ENCODE measurements around the gene CDYL. TPM values are rescaled to one million over a fixed set of nuclear protein-coding genes. Genes with fewer than 3 reads are reported as not detected.

Gene CDYL
- total and polyA plus RNA-seq, 10 donors: 6.8 to 48.4 (median 35.3) TPM

DNA sequence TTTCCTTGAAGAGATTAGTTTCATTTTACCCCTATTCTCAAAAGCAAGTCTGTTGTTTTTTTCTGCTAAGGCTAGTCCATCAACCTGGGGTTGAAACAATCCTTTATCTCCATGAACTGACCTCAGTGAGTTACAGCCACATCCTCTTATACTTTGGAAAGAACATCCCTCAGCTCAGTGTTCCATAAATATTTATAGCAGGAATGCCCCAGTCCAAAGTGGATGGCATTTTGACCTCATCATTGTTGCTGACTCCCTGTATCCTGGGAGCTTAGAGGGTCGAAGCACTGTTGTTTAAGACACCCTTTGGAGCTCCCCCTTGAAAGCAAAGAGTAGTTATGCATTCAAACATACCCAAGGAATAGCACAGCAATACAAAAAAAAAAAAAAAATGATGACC lies 16.2 kb upstream of the CDYL start:
- H3K27me3 ChIP-seq (replicated peaks in 1 of 7): peaks cover 0 to 9% (median 0%) of the 10 kb centered on the region in 7 donors
- no peaks in the 10 kb centered on the region for H3K4me1 ChIP-seq
- DNase-seq: no peak
- H3K27ac ChIP-seq: no peak overlapping the region
- intact Hi-C loops (cut with DNase I; ENCODE audit: low total_unique reads): no loop called here
- H3K4me3 ChIP-seq: no peak overlapping the region
- H3K36me3 ChIP-seq: no peaks in the 10 kb centered on the region
- peaks cover 2 to 40% (median 37%) of the 10 kb centered on the region in 8 donors for H3K9me3 ChIP-seq
- no peak for TF ChIP-seq POLR2AphosphoS5 (IDR thresholded peaks at IDR 0.05)
- TF ChIP-seq POLR2A (IDR thresholded peaks at IDR 0.05): no peak
- no peak for TF ChIP-seq CTCF (IDR thresholded peaks at IDR 0.05 in 8 of 11, conservative IDR thresholded peaks at IDR 0.05 in 3 of 11)
- 57 to 72% (median 65%) methylated on average over 1 of the region's 1 CpG for WGBS, 5 donors

DNA sequence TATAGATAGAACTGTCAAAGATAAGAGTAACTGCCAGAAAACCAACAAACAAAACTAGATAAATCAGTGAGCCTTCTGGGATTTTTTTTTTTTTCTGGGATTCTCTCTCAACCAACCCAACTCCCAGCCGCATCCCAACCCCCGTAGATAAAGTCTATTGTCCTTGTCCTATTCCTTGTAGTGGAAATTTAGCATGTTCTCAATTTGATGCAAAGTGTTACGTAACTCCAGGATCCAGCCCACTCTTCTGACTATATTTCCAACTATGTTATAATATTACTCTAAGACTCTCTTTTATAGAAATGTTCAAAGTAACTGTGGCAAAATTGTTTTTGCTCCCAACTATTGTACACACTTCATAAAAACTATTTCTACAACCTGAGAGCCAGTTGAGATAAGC lies 15.4 kb upstream of the CDYL start:
- DNase-seq: no peak
- Histone ChIP-seq H3K27ac (no peak overlapping the region), H3K4me1 (no peaks in the 10 kb centered on the region), H3K9me3 (peaks cover 2 to 46% (median 42%) of the 10 kb centered on the region in 8 donors), H3K36me3 (no peaks in the 10 kb centered on the region), H3K4me3 (no peak overlapping the region), H3K27me3 (replicated peaks in 1 of 7) (peaks cover 0 to 9% (median 0%) of the 10 kb centered on the region in 7 donors)
- TF ChIP-seq CTCF (IDR thresholded peaks at IDR 0.05 in 8 of 11, conservative IDR thresholded peaks at IDR 0.05 in 3 of 11) (no peak), POLR2A (IDR thresholded peaks at IDR 0.05) (no peak), POLR2AphosphoS5 (IDR thresholded peaks at IDR 0.05) (no peak)
- intact Hi-C loops (cut with DNase I; ENCODE audit: low total_unique reads): no loop called here
- 85 to 96% (median 90%) methylated on average over 3 of the region's 3 CpGs for WGBS, 5 donors

- no peaks in the 10 kb centered on the region for H3K4me1 ChIP-seq
- H3K27me3 ChIP-seq (replicated peaks in 1 of 7): peaks cover 0 to 9% (median 0%) of the 10 kb centered on the region in 7 donors
- no peak for DNase-seq
- H3K27ac ChIP-seq: no peak overlapping the region
- intact Hi-C loops (cut with DNase I; ENCODE audit: low total_unique reads): no loop called here
- no peaks in the 10 kb centered on the region for H3K36me3 ChIP-seq
- peaks cover 2 to 52% (median 44%) of the 10 kb centered on the region in 8 donors for H3K9me3 ChIP-seq
- TF ChIP-seq POLR2AphosphoS5 (IDR thresholded peaks at IDR 0.05) (no peak), CTCF (IDR thresholded peaks at IDR 0.05 in 8 of 11, conservative IDR thresholded peaks at IDR 0.05 in 3 of 11) (no peak)
- H3K4me3 ChIP-seq: no peak overlapping the region
Observed at GRCh38 chr6:4762294-4762693, 13.9 kb upstream of the CDYL start.

DNA sequence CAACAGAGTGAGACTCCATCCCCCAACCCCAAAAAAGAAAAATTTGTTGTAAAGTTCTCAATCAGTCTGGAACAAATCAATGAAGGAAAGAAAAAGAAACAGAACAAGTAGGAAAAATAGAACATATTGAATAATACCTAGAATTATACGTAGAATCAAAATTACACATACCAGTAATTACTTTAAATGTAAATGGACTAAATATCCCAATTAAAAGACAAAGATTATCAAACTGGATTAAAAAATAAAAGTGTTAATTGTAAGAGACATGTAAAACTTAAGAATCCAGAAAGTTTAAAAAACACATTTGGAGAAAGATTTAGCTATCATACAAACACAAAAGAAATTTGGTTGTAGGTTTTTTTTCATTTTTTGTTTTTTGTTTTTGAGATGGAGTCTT lies 12.3 kb upstream of the CDYL start:
- DNase-seq: no peak

More for the DNA sequence above, 12.3 kb upstream of the CDYL start:
- no peaks in the 10 kb centered on the region for H3K36me3 ChIP-seq
- H3K4me1 ChIP-seq: no peaks in the 10 kb centered on the region
- H3K4me3 ChIP-seq: no peak overlapping the region
- H3K27me3 ChIP-seq (replicated peaks in 1 of 7): peaks cover 0 to 9% (median 0%) of the 10 kb centered on the region in 7 donors
- H3K27ac ChIP-seq: no peak overlapping the region
- WGBS, 5 donors: 94 to 100% (median 98%) methylated on average over 1 of the region's 1 CpG
- TF ChIP-seq POLR2AphosphoS5 (IDR thresholded peaks at IDR 0.05) (no peak), POLR2A (IDR thresholded peaks at IDR 0.05) (no peak), CTCF (IDR thresholded peaks at IDR 0.05 in 8 of 11, conservative IDR thresholded peaks at IDR 0.05 in 3 of 11) (no peak)
- intact Hi-C loops (cut with DNase I; ENCODE audit: low total_unique reads): no loop called here
- H3K9me3 ChIP-seq: peaks cover 2 to 52% (median 44%) of the 10 kb centered on the region in 8 donors
